PC-3 (cell line): ENCODE data around the gene RAP1GAP.

Experiments
- CTCF ChIP-seq: fragments of 300-600 bp; sonication (generic); conservative IDR thresholded peaks from 2 replicates; pipeline ENCODE4 v1.5.1; 2017; ENCODE audit warnings: antibody characterized with exemption, low read depth, mild to moderate bottlenecking, low read length
- EZH2 ChIP-seq: fragments of 300-600 bp; sonication (generic); IDR thresholded peaks from one replicate; pipeline ENCODE4 v1.6.1; 2017; ENCODE audit warnings: antibody characterized with exemption, mild to moderate bottlenecking, low read length; ENCODE audit not compliant: unreplicated experiment
- EZH2phosphoT487 ChIP-seq: fragments of 300-600 bp; sonication (generic); IDR thresholded peaks from 2 replicates; pipeline ENCODE4 v1.6.1; 2018; ENCODE audit warnings: mild to moderate bottlenecking, antibody characterized with exemption, low read length, borderline replicate concordance

GRCh38 chr1:21607549-21608529, 61.3 kb downstream of the RAP1GAP start:
- TF ChIP-seq CTCF = no peak
- TF ChIP-seq EZH2 = no peak
- TF ChIP-seq EZH2phosphoT487 = no peak
